Measurements from ENCODE around the gene GABRD. TPM values are rescaled to one million over a fixed set of nuclear protein-coding genes. Genes with fewer than 3 reads are reported as not detected.

GABRD gene
- total RNA-seq, 4 donors from 2014 or later = 0.83 TPM; not detected in 3

DNA sequence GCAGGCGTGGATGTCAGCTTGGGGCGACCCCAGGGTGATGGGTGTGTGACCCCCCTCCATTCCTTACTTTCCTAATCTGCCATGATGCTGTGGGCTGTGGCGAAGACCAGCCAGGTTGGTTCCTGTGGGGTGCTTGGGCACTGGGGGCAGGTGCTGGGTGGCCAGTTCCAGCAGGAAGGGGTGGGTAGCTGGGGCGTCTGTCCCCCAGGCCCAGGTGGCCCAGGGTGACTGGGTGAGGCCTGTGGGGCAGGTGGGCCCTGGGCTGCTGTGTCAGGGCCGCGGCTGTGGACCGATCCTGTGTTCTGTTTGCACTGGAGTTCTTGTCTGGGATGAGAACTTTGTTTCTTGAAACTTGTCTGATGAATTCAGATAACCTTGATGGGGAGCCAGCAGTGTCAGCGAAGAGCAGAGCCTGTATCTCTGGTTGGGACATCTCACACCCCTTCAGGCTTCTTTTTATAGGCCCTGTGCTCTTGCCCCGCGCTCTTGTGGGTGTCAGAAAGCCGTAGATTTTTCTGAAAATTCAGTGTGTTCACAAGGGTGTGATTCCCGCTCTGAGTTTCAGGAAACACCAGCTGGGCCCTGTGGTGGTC is 34.7 kb downstream of the GABRD start:
- DNase-seq = no peak
- TF ChIP-seq CTCF (IDR thresholded peaks at IDR 0.05) (no peak), POLR2A (IDR thresholded peaks at IDR 0.05) (no peak)
- Histone ChIP-seq H3K27me3 (peaks cover 6 to 12% of the 10 kb centered on the region in 2 donors), H3K9me3 (no peaks in the 10 kb centered on the region), H3K4me3 (no peak overlapping the region), H3K27ac (no peak overlapping the region), H3K36me3 (no peaks in the 10 kb centered on the region), H3K4me1 (peaks cover 0 to 6% of the 10 kb centered on the region in 2 donors)
- intact Hi-C loops (cut with DNase I; ENCODE audit: low total_unique reads) = no loop called here

DNA sequence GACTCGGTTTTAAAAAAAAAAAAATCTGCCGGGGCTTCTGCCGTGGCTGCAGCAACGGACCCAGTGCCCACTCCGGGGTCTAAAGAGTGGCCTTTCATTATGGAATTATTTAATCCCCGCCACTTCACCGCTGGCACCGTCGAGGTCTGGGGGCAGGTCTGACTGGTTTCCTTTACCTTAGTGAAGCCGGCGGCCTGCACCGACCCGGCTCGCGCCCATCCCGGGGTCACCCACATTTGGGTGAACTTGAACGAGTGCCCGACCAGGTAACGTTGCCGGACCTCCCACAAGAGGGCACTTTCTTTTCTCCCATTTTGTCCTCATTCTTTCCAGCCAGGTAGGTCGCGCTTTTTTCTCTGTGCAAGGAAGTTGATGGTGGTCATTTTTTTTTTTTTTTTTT is 35.4 kb downstream of the GABRD start:
- intact Hi-C loops (cut with DNase I; ENCODE audit: low total_unique reads) = no loop called here
- DNase-seq = no peak

DNA sequence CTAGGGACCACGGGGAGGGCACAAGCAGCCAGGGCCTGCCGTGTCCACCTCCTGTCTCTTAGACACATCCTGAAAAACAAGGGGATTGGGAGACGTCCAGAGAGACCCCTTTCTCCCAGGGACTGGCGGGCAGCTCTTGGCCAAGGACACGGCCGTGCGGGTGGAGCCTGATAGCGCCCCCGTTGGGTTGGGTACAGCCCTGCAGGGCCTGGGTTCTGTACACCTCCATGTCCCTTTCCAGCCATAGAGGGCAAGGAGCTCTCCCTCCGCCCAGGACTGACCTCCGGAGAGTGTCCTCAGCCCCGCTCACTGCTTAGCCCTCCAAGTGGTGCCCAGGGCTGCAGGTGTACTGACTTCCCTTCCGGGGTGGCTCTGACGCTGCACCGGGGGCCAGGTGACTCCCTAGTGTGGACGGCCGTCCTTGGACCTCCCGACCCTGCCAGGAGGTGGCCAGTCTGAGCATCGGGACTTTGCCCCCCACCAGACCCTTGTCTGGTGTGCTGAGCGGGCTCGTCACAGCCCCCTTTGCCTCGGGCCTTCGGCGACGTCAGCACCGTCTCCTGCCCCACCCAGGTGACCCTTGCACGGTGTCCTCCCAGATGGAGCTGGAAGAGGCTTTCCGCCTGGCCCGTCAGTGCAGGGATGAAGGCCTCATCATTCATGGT is 36.9 kb downstream of the GABRD start:
- H3K4me3 ChIP-seq = no peak overlapping the region
- H3K9me3 ChIP-seq = no peaks in the 10 kb centered on the region
- peaks cover 0 to 2% of the 10 kb centered on the region in 2 donors for H3K27me3 ChIP-seq
- no peak for TF ChIP-seq POLR2A (IDR thresholded peaks at IDR 0.05)
- TF ChIP-seq CTCF (IDR thresholded peaks at IDR 0.05) = no peak
- H3K4me1 ChIP-seq = no peaks in the 10 kb centered on the region
- H3K36me3 ChIP-seq = no peaks in the 10 kb centered on the region
- DNase-seq = no peak
- intact Hi-C loops (cut with DNase I; ENCODE audit: low total_unique reads) = no loop called here
- no peak overlapping the region for H3K27ac ChIP-seq

More for the DNA sequence above, 35.4 kb downstream of the GABRD start:
- no peak for TF ChIP-seq CTCF (IDR thresholded peaks at IDR 0.05)
- TF ChIP-seq POLR2A (IDR thresholded peaks at IDR 0.05) = no peak
- Histone ChIP-seq H3K27ac (no peak overlapping the region), H3K4me1 (peaks cover 0 to 6% of the 10 kb centered on the region in 2 donors), H3K4me3 (no peak overlapping the region), H3K27me3 (peaks cover 4 to 7% of the 10 kb centered on the region in 2 donors), H3K36me3 (no peaks in the 10 kb centered on the region), H3K9me3 (no peaks in the 10 kb centered on the region)

DNA sequence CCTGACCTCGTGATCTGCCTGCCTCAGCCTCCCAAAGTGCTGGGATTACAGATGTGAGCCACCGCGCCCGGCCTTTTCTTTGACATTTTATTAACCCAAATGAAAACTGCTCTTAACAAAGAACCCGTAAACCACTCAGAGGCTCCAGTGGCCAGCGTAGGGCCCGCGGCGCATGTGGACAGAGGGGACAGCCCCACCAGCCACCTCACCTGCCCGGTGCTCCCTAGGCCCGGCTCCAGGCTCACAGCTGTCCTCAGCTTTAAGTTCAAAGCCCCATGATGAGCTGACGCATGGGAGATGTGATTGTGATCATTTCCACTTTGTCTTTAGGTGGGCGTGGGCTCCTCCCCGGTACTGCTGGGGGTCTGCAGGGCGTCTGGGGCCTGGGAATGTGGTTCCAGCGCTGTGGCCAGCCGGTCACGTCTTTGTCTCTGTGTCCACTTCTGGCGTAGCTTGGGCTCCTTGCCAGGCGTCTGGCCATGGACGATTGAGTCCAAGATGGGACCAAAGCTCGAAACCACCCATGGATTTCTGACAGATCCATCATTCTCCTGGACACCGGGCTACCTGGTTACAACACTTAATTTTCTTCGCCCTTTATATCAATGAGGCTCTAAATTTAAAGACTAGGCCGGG is 37.9 kb downstream of the GABRD start:
- Histone ChIP-seq H3K4me1 (no peaks in the 10 kb centered on the region), H3K9me3 (no peaks in the 10 kb centered on the region), H3K4me3 (no peak overlapping the region), H3K27ac (no peak overlapping the region), H3K27me3 (no peaks in the 10 kb centered on the region), H3K36me3 (no peaks in the 10 kb centered on the region)
- intact Hi-C loops (cut with DNase I; ENCODE audit: low total_unique reads) = no loop called here
- TF ChIP-seq POLR2A (IDR thresholded peaks at IDR 0.05) (no peak), CTCF (IDR thresholded peaks at IDR 0.05) (no peak)
- no peak for DNase-seq

- H3K27ac ChIP-seq = no peak overlapping the region
- TF ChIP-seq CTCF (IDR thresholded peaks at IDR 0.05) (no peak), POLR2A (IDR thresholded peaks at IDR 0.05) (no peak)
- H3K4me1 ChIP-seq = no peaks in the 10 kb centered on the region
- intact Hi-C loops (cut with DNase I; ENCODE audit: low total_unique reads) = no loop called here
- H3K9me3 ChIP-seq = no peaks in the 10 kb centered on the region
- no peaks in the 10 kb centered on the region for H3K36me3 ChIP-seq
- no peak overlapping the region for H3K4me3 ChIP-seq
- no peak for DNase-seq
- no peaks in the 10 kb centered on the region for H3K27me3 ChIP-seq
Measured at GRCh38 chr1:2059290-2059953, 40.3 kb downstream of the GABRD start.
